ENCODE measurements around the gene PROZ. TPM values are rescaled to one million over a fixed set of nuclear protein-coding genes. Genes with fewer than 3 reads are reported as not detected.

Gene PROZ
- total and polyA plus RNA-seq, 2 of the 13 experiments (the other 11 are each of a cell fraction or from before 2014, with no cell fraction given), result 5.6 to 22.5 TPM

- TF ChIP-seq IRF9 (CRISPR knock-in tag; IDR thresholded peaks at IDR 0.05; ENCODE audit: borderline replicate concordance) (no peak), HNF1A (IDR thresholded peaks at IDR 0.05; ENCODE audit: low read depth) (no peak), HNF1A (CRISPR knock-in tag; IDR thresholded peaks at IDR 0.05; ENCODE audit: borderline replicate concordance) (no peak), STAT6 (CRISPR knock-in tag; IDR thresholded peaks at IDR 0.05; ENCODE audit: borderline replicate concordance) (no peak), NFKB2 (CRISPR knock-in tag; IDR thresholded peaks at IDR 0.05; ENCODE audit: borderline replicate concordance) (no peak; the same call in 1 of the 2 replicates), ZBTB40 (IDR thresholded peaks at IDR 0.05) (no peak), ZBTB40 (CRISPR knock-in tag; IDR thresholded peaks at IDR 0.05) (no peak), ZNF562 (CRISPR knock-in tag; IDR thresholded peaks at IDR 0.05; ENCODE audit: borderline replicate concordance) (no peak), MLX (CRISPR knock-in tag; IDR thresholded peaks at IDR 0.05) (peak; percentile 66; the same call in 1 of the 2 replicates)
Measured at GRCh38 chr13:113153810-113154748, 4.4 kb upstream of the PROZ start (continued).

All from HepG2 (cell line).